Spleen (tissue), 11 donors: ENCODE data around the gene SIRT2. TPM values are rescaled to one million over a fixed set of nuclear protein-coding genes. Genes with fewer than 3 reads are reported as not detected.

Experiments used
- DNase-seq: peaks from one replicate; pipeline ENCODE4 v3.0.0-alpha.2; 2020
- H3K27ac ChIP-seq, 8 donors: fragments of 200-600 bp; sonication (generic) in 7 of 8; 1 replicate in 4 of 8; 2 replicates in 4 of 8; pipeline versions ENCODE4 v1.5.0 to v1.8.0; 2016 to 2021; ENCODE audit warnings: inconsistent platforms in 4 of 8, mild to moderate bottlenecking in 4 of 8, moderate library complexity in 1 of 8
- H3K27me3 ChIP-seq, 7 donors: fragments of 200-600 bp; sonication (generic) in 6 of 7; replicated peaks in 1 of 7; 1 replicate in 4 of 7; 2 replicates in 3 of 7; pipeline versions ENCODE4 v1.5.0 to v1.8.0; 2016 to 2021; ENCODE audit warnings: inconsistent platforms in 3 of 7, mild to moderate bottlenecking in 1 of 7
- H3K36me3 ChIP-seq, 6 donors: fragments of 200-600 bp; sonication (generic) in 5 of 6; 1 replicate in 4 of 6; 2 replicates in 2 of 6; pipeline versions ENCODE4 v1.5.0 to v1.8.0; 2016 to 2021; ENCODE audit warnings: inconsistent platforms in 2 of 6
- H3K4me1 ChIP-seq, 6 donors: fragments of 200-600 bp; sonication (generic) in 5 of 6; 1 replicate in 3 of 6; 2 replicates in 3 of 6; pipeline versions ENCODE4 v1.5.0 to v1.8.0; 2016 to 2021; ENCODE audit warnings: inconsistent platforms in 3 of 6
- H3K4me3 ChIP-seq, 8 donors: fragments of 200-600 bp; sonication (generic) in 7 of 8; 1 replicate in 4 of 8; 2 replicates in 4 of 8; pipeline versions ENCODE4 v1.5.0 to v1.8.0; 2016 to 2021; ENCODE audit warnings: inconsistent platforms in 4 of 8, mild to moderate bottlenecking in 4 of 8, moderate library complexity in 2 of 8
- H3K9me3 ChIP-seq, 8 donors: fragments of 200-600 bp; sonication (generic) in 7 of 8; 1 replicate in 4 of 8; 2 replicates in 4 of 8; pipeline versions ENCODE4 v1.5.0 to v1.8.0; 2016 to 2021; ENCODE audit warnings: inconsistent platforms in 4 of 8
- CTCF ChIP-seq, 11 experiments: fragments of 200-600 bp in 7 of 11; fragments of 450-650 bp in 4 of 11; sonication (generic) in 4 of 11; IDR thresholded peaks in 8 of 11; conservative IDR thresholded peaks in 3 of 11; 1 replicate in 7 of 11; 2 replicates in 4 of 11; pipeline versions ENCODE4 v1.4.0 to v1.8.0; 2016 to 2021; ENCODE audit warnings: antibody characterized with exemption in 11 of 11, inconsistent platforms in 4 of 11, mild to moderate bottlenecking in 1 of 11
- POLR2A ChIP-seq, 3 donors: fragments of 450-650 bp; IDR thresholded peaks; one replicate each; pipeline ENCODE4 v1.5.1; 2017; ENCODE audit warnings: antibody characterized with exemption in 3 of 3, mild to moderate bottlenecking in 1 of 3
- POLR2AphosphoS5 ChIP-seq, 3 donors: sonication (generic); formaldehyde crosslinking; IDR thresholded peaks; one replicate each; pipeline ENCODE4 v1.5.1; 2017; ENCODE audit warnings: antibody characterized with exemption in 3 of 3
- WGBS, 5 donors: extraction: QIAGEN DNeasy Blood & Tissue Kit in 3 of 5; methylation state at CpG; one replicate each; pipeline versions ENCODE4 v1.1.5 to v1.1.7; 2013 to 2018; 5-methylcytosine and 5-hydroxymethylcytosine counted together
- intact Hi-C: fragments of 100-400 bp; cut with DNase I; formaldehyde crosslinking; loops from one replicate; pipeline ENCODE4 v1.15.0; 2023; ENCODE audit warnings: low total_unique reads
- polyA plus RNA-seq, 3 donors: library from polyadenylated mRNA; stranded (reverse); fragments of 200-250 nt; gene quantifications; one replicate each; pipeline ENCODE4 v1.2.1, GENCODE V29; 2013
- total RNA-seq, 7 donors: library from RNA; depleted of rRNA in 3 of 7; stranded (reverse); fragments of >200 nt in 3 of 7; fragmentation: NEBNext Ultra II Directional in 4 of 7; extraction: Animal tissue kit (Norgen Biotek cat#: 25700) in 4 of 7; gene quantifications; one replicate each; pipeline versions ENCODE4 v1.1.0 to v1.2.1, GENCODE V29; 2016 to 2021
- donor health status: healthy with polysubstance abuse.
- donor health status: DM: no; HTN: no; CAD: no; lungs with moderate emphysema.
- donor health status: DM: no; HTN: no; CAD: no.
- donor health status: Bipolar disorder and iron deficiency.
- donor health status: healthy.
- donor health status: DM: no; HTN: no; CAD: no.
- donor health status: DM: yes; HTN: yes; CAD: no.

Gene SIRT2
- total and polyA plus RNA-seq, 10 donors = 25.8 to 81.0 (median 50.2) TPM

- H3K4me3 ChIP-seq = peak overlapping the region; percentile 63 to 97 (median 90)
- no peak for DNase-seq
- H3K36me3 ChIP-seq = peaks cover 0 to 28% (median 12%) of the 10 kb centered on the region in 6 donors
- TF ChIP-seq POLR2A (IDR thresholded peaks at IDR 0.05) = no peak
- TF ChIP-seq CTCF (IDR thresholded peaks at IDR 0.05 in 8 of 11, conservative IDR thresholded peaks at IDR 0.05 in 3 of 11) = no peak
- TF ChIP-seq POLR2AphosphoS5 (IDR thresholded peaks at IDR 0.05) = no peak
- H3K9me3 ChIP-seq = no peaks in the 10 kb centered on the region
- peak overlapping the region; percentile 89 to 94 (median 93) for H3K27ac ChIP-seq
- H3K27me3 ChIP-seq = no peaks in the 10 kb centered on the region
- intact Hi-C loops = no loop called here
- H3K4me1 ChIP-seq = peaks cover 13 to 80% (median 38%) of the 10 kb centered on the region in 6 donors
- 2 to 4% (median 3%) methylated on average over 8 of the region's 8 CpGs for WGBS, 5 donors
These were observed 798 bp upstream of the SIRT2 start for GRCh38 chr19:38900202-38900629.

GRCh38 chr19:38898788-38899446 is 501 bp downstream of the SIRT2 start:
- DNase-seq = no peak
- peak overlapping the region; percentile 81 to 94 (median 92) for H3K27ac ChIP-seq
- 7 to 17% (median 11%) methylated on average over 16 to 25 of the region's 25 CpGs for WGBS, 5 donors
- H3K9me3 ChIP-seq = no peaks in the 10 kb centered on the region
- peaks cover 0 to 22% (median 0%) of the 10 kb centered on the region in 6 donors for H3K36me3 ChIP-seq
- intact Hi-C loops = no loop called here
- no peaks in the 10 kb centered on the region for H3K27me3 ChIP-seq
- peaks cover 13 to 90% (median 40%) of the 10 kb centered on the region in 6 donors for H3K4me1 ChIP-seq
- peak overlapping the region; percentile 63 to 97 (median 90) for H3K4me3 ChIP-seq
- TF ChIP-seq CTCF (IDR thresholded peaks at IDR 0.05 in 8 of 11, conservative IDR thresholded peaks at IDR 0.05 in 3 of 11) = no peak
- no peak for TF ChIP-seq POLR2A (IDR thresholded peaks at IDR 0.05)
- no peak for TF ChIP-seq POLR2AphosphoS5 (IDR thresholded peaks at IDR 0.05)

- Histone ChIP-seq H3K4me1 (peaks cover 12 to 64% (median 33%) of the 10 kb centered on the region in 6 donors), H3K36me3 (peaks cover 0 to 52% (median 13%) of the 10 kb centered on the region in 6 donors), H3K27me3 (no peaks in the 10 kb centered on the region), H3K27ac (no peak overlapping the region), H3K4me3 (no peak overlapping the region), H3K9me3 (no peaks in the 10 kb centered on the region)
- intact Hi-C loops = no loop called here
- TF ChIP-seq POLR2AphosphoS5 (IDR thresholded peaks at IDR 0.05) (no peak), POLR2A (IDR thresholded peaks at IDR 0.05) (no peak), CTCF (IDR thresholded peaks at IDR 0.05 in 8 of 11, conservative IDR thresholded peaks at IDR 0.05 in 3 of 11) (no peak)
- WGBS, 5 donors = 39 to 54% (median 44%) methylated on average over 9 of the region's 9 CpGs
- no peak for DNase-seq
These were observed 4.5 kb downstream of the SIRT2 start for GRCh38 chr19:38894968-38895367.

- peak overlapping the region in 5 of 8 donors; percentile 19 to 64 (median 52) for H3K27ac ChIP-seq
- intact Hi-C loops = no loop called here
- peaks cover 5 to 68% (median 29%) of the 10 kb centered on the region in 6 donors for H3K36me3 ChIP-seq
- TF ChIP-seq POLR2A (IDR thresholded peaks at IDR 0.05) (no peak), CTCF (IDR thresholded peaks at IDR 0.05 in 8 of 11, conservative IDR thresholded peaks at IDR 0.05 in 3 of 11) (no peak), POLR2AphosphoS5 (IDR thresholded peaks at IDR 0.05) (peak in 2 of 3 donors; percentile 40 to 51)
- peaks cover 7 to 56% (median 25%) of the 10 kb centered on the region in 6 donors for H3K4me1 ChIP-seq
- no peaks in the 10 kb centered on the region for H3K27me3 ChIP-seq
- no peaks in the 10 kb centered on the region for H3K9me3 ChIP-seq
- peak overlapping the region in 1 of 8 donors; percentile 4 for H3K4me3 ChIP-seq
- peak; percentile 70 for DNase-seq
- 66 to 84% (median 76%) methylated on average over 13 to 14 of the region's 14 CpGs for WGBS, 5 donors
These were observed 6.1 kb downstream of the SIRT2 start for GRCh38 chr19:38893341-38893771.
